Measurements from ENCODE around the gene OR4S2. TPM values are rescaled to one million over a fixed set of nuclear protein-coding genes. Genes with fewer than 3 reads are reported as not detected.

The OR4S2 gene
- polyA plus RNA-seq (2011; rRNA removed) (not detected in 2 replicates), polyA minus RNA-seq (2011; rRNA and poly(A)+ RNA removed) (not detected in 2 replicates)

DNA sequence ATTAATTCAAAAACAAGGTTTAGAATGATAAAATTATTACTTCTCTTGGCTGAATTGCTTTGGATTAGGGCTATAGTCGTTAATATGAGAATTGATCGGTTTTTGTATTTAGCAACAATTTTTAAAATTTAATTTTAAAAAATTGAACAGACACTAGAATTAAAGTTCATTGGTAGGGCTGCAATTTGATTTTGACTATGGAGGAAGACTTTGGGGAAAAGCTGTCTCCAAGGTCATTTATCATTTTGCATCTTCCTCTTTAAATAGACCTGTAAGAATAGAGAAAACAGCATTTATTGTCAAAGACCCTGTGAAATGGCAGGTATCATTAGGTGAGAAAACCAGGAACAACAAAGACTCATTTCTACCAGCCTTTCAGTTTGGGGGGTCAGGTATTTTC, at the start of gene OR4S2:
TSS of gene OR4S2 (plus strand) at position 301 of the 400 bp plus-strand sequence. CDS start 2,577 bp downstream, outside the sequence.
- no peak for TF ChIP-seq CTCF (IDR thresholded peaks at IDR 0.05; ENCODE audit: insufficient read depth, low read depth, low read length)
- no peaks in the 10 kb centered on the region for H3K36me3 ChIP-seq (ENCODE audit: control insufficient read depth, insufficient read depth, low read length)
- H3K27me3 ChIP-seq (ENCODE audit: control insufficient read depth, insufficient read depth, low read length): no peaks in the 10 kb centered on the region
- H3K4me3 ChIP-seq (ENCODE audit: low read depth, low read length): no peak within 1 kb of the TSS
- POLR2A ChIA-PET: no interaction called here
- CTCF ChIA-PET: no interaction called here
- no peak for DNase-seq (ENCODE audit: low read depth)

DNA sequence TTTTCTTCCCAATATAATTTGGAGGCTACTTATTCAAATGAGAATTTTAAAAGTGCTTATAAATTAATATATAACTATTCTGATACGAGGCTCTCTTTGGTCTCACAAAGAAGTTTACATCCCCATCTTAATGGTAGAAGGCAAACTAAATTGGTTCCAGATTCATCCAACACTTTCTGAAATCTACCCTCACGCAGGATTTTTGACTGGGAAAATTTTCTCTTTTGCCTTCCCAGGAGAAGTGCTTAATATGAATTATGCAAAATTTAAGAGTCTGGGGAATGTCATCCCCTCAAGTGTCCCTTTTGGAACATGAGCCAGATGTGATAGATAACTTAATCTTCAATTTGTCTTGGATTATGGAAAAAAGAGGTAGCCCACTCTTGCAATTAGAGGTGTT, 40.6 kb upstream of the OR4S2 start, which contains the start of gene OR4C11:
TSS of gene OR4C11 (minus strand) at position 101 of the 400 bp plus-strand sequence. CDS start 3,272 bp downstream, outside the sequence.
- Histone ChIP-seq H3K36me3 (ENCODE audit: control insufficient read depth, insufficient read depth, low read length) (no peaks in the 10 kb centered on the region), H3K4me3 (ENCODE audit: low read depth, low read length) (no peak within 1 kb of the TSS), H3K27me3 (ENCODE audit: control insufficient read depth, insufficient read depth, low read length) (no peaks in the 10 kb centered on the region)
- ChIA-PET CTCF (no interaction called here), POLR2A (no interaction called here)
- no peak for TF ChIP-seq CTCF (IDR thresholded peaks at IDR 0.05; ENCODE audit: insufficient read depth, low read depth, low read length)
- no peak for DNase-seq (ENCODE audit: low read depth)

DNA sequence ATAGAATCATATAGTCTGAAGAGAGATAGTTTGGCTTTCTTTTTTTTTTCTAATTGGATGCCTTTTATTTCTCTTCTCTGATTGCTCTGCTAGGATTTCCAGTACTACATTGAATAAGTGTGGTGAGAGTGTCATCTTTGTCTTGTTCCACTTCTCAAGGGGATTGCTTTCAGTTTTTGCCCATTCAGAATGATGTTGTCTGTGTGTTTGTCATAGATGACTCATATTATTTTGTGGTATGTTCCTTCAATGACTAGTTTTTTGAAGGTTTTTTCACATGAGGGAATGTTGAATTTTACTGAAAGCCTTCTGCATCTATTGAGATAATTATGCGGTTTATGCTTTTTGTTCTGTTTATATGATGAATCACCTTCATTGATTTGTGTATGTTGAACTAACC, 23.6 kb upstream of the OR4S2 start:
- no peaks in the 10 kb centered on the region for H3K36me3 ChIP-seq (ENCODE audit: control insufficient read depth, insufficient read depth, low read length)
- DNase-seq (ENCODE audit: low read depth): no peak
- no peak for TF ChIP-seq CTCF (IDR thresholded peaks at IDR 0.05; ENCODE audit: insufficient read depth, low read depth, low read length)
- POLR2A ChIA-PET: no interaction called here
- no peak overlapping the region for H3K4me3 ChIP-seq (ENCODE audit: low read depth, low read length)
- CTCF ChIA-PET: no interaction called here
- H3K27me3 ChIP-seq (ENCODE audit: control insufficient read depth, insufficient read depth, low read length): no peaks in the 10 kb centered on the region

DNA sequence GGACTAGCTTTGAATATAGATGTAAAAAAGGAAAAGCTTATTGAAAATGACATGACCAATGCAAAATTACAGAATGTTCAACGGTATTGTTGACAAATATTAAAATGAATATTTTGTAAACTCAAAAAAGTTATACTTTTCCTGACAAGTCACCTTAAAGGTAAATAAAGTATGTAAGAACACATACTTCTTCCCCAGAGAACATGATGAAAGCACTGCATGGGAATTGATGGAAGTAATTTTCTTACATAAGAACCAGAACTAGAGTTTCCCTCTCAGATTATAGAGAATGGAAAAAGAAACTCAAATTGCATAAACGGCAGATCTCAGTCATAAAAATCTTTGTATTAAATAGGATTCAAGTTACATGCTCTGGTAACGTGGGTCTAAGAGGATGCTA, 13.3 kb upstream of the OR4S2 start, which contains the start of gene OR4P4:
TSS of gene OR4P4 (plus strand) at position 301 of the 400 bp plus-strand sequence.
- Histone ChIP-seq H3K4me3 (ENCODE audit: low read depth, low read length) (no peak within 1 kb of the TSS), H3K27me3 (ENCODE audit: control insufficient read depth, insufficient read depth, low read length) (no peaks in the 10 kb centered on the region), H3K36me3 (ENCODE audit: control insufficient read depth, insufficient read depth, low read length) (no peaks in the 10 kb centered on the region)
- no peak for TF ChIP-seq CTCF (IDR thresholded peaks at IDR 0.05; ENCODE audit: insufficient read depth, low read depth, low read length)
- POLR2A ChIA-PET: no interaction called here
- no peak for DNase-seq (ENCODE audit: low read depth)
- CTCF ChIA-PET: no interaction called here

DNA sequence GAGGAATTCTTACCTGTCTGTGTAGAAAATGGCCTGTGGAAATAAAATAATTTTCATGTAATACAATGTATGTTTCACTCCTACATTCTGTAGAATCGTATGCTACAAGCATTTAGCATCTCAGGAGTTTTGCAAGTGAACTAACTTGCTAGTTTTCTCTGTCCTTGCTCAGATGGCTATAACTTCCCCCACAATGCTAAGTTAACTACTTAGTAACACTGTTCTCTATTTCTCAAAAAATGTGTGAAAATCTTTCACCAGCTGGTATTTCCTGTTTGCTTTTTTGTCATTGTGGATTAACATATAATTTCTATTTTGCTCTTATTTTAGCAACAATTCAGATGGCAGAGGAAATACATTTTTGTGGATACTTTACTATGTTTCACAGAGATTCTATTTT, 4.4 kb downstream of the OR4S2 start:
- POLR2A ChIA-PET: no interaction called here
- no peak for DNase-seq (ENCODE audit: low read depth)
- TF ChIP-seq CTCF (IDR thresholded peaks at IDR 0.05; ENCODE audit: insufficient read depth, low read depth, low read length): no peak
- Histone ChIP-seq H3K27me3 (ENCODE audit: control insufficient read depth, insufficient read depth, low read length) (no peaks in the 10 kb centered on the region), H3K36me3 (ENCODE audit: control insufficient read depth, insufficient read depth, low read length) (no peaks in the 10 kb centered on the region), H3K4me3 (ENCODE audit: low read depth, low read length) (no peak overlapping the region)
- CTCF ChIA-PET: no interaction called here
